Left kidney (tissue), 2 donors: ENCODE results near the gene RPL19. TPM values are rescaled to one million over a fixed set of nuclear protein-coding genes. Genes with fewer than 3 reads are reported as not detected.

Experiments used
- DNase-seq: peaks from one replicate; pipeline ENCODE4 v3.0.0-alpha.2; 2013
- polyA plus RNA-seq: library from polyadenylated mRNA; unstranded; fragments of 120-200 nt; gene quantifications from one replicate; pipeline ENCODE4 v1.2.1, GENCODE V29; 2013; ENCODE audit not compliant: insufficient read length

The RPL19 gene
- polyA plus RNA-seq, 1 donor, result 1,651 TPM

DNA sequence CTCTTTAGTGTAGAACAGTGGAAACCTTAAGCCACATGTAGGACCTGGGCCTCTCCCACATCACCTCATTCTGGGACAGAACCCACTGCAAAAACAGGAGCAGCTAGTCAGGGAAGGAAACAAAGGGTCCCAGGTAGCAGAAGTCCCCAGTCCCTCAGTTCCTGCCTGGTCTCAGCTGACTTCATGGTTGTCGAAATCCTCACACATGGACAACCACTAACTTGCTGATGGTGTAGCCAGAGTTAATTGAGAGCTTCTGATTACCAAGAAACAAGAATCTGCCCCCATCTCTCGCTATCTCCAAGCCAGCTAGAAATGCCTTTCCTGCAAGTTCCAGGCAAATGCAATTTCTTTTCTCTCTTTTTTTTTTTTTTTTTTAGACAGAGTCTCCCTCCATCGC, 30.6 kb upstream of the RPL19 start:
- DNase-seq, result no peak

DNA sequence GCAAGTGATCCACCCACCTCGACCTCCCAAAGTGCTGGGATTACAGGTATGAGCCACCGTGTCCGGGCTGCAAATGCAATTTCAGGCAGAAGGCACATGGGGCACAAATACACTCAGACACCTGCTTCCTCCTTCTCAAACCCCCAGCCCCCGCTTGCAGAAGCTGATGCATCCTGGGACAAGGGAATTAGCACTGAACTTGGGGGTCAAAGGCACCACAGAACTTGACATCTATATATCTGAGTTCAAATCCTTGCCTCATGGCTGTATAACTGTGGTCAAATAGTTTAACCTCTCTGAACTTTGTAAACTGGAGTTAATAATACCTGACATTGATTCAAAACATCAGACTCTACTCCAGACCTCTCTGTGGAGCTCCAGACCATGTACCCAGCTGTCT, 30.0 kb upstream of the RPL19 start:
- no peak for DNase-seq

DNA sequence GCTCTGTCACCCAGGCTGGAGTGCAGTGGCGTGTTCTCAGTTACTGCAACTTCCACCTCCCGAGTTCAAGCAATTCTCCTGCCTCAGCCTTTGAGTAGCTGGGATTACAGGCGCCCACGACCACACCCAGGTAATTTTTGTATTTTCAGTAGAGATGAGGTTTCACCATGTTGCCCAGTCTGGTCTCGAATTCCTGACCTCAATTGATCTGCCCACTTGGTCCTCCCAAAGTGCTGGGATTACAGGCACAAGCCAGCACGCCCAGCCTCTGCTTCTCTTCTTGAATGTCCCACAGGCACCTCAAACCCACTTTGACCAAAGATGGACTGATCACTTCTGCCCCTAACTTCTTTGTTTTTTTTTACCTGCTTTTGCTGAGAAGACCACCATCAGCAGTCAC, 29.5 kb upstream of the RPL19 start:
- DNase-seq, result no peak

DNA sequence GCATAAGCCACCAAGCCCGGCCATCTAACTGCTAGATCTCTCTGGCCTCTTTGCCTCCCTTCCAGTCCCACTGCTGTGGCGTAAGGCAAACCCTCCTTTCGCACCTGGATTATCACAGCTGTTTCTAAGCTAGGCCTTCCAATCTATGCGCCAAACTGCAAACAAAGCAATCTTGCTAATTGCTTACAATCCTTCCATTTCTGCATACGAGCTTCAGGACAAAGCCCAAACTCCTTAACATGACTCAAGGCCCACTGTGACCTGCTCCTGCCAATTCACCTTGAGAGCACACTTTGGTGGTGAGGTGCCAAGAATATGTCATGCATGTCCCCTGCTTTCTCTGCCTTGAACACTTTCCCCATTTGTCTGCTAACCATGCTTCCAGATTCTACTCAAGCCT, 28.1 kb upstream of the RPL19 start:
- DNase-seq, result no peak

DNA sequence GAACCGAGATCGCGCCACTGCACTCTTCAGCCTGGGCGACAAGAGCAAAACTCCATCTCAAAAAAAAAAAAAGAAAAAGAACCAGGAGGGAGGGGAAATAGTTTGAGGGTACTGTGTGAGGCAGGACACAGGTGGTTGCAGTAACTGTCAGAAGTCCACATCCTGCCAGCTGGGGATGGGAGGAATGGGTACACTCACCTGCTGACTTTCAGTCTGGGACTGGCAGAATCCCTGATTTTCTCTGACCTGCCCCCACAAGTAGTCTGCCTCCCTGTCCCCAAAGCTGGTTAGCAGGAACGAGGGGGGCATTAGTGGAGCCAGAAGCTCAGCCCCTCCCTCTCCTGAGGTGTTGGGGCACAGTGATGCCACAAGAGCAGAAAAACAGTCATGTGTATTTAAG, 27.0 kb upstream of the RPL19 start:
- DNase-seq, result no peak

DNA sequence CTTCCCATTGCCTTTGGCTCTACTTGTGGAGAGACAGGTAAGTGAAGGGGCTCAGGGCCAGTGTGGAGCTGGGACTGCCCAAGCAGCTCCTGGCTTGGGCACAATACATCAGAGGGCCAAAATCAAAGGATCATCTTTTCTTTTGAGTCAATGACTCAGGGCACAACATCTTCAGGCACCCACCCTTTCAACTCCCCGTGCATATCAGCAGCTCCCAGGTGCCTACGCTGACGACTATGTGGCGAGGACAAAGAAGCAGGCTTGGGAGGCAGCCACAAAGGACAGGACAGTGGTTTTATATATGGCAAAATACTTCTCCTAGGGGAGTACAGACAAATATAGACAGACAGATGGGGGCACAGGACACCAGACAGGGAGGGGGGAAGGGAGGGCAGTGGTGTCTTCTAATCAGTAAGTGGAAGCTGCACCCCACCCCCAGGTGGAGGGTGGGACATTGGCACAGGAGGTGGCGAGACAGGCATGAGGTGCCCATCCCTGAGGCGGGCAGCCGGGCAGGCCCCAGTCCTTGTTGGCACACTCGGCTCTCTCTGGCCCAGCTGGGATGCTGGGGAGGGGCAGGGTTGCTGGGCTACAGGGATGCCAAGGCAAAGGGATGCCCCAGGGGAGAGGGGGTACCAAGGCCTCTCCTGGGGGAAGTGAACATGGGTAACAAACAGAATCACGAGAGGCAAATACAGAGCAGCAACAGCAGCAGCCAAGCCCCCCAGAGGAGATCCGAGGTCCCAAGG, 26.4 kb upstream of the RPL19 start:
- no peak for DNase-seq

DNA sequence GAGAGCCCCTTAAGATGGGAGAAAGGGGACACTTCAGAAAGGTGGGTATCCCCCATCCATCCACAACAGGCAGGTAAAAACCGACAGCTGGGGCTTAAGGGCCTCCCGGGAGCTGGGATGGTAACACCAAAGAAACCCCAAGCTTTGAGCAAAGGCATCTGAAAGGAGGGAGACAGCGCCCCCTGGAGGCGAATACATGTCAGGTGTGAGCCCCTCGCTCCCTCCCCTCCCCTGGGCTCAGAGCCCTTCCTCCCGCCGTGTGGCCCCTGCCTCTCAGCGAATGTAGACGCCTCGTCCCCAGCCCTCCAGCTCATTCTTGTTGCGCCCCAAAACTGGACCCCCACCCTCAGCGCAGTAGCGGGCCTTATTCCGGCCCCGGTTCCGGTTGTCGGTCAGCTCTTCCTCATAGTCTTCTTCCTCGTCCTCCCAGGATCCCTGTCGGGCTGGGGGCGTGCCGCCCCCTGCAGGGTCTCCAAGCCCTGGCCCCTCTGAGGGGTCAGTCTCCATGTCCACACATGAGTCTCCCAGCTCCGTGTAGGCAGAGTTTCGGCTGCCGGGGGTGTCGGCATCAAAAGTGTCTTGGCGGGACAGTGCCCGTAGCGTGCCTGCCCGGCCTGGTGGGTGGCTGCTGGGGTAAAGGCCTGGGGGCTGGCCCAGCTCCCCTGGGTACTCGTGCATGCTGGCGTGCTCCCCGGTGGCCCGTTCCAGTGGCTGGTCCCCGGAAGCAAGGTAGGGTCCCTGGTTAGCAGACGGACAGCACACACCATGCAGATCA, 25.0 kb upstream of the RPL19 start:
- no peak for DNase-seq

DNA sequence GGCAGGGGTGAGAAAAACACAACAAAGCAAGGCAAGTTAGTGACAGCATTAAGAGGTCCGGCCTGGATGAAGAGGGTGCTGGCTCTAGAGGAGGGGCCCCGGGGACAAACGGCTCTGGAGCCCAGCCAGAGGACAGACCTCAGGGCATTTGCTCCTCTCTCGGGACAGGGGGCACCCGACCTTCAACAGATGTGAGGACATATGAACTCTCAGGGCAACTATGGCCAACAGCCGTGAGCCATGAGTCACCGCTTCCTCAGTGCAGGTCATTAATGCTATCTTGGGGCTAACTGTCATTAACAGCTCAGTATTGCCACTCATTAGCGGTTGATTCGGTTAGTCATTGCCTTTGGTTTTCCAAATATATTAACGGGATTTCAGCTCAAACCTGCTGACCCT, 24.4 kb upstream of the RPL19 start:
- no peak for DNase-seq

DNA sequence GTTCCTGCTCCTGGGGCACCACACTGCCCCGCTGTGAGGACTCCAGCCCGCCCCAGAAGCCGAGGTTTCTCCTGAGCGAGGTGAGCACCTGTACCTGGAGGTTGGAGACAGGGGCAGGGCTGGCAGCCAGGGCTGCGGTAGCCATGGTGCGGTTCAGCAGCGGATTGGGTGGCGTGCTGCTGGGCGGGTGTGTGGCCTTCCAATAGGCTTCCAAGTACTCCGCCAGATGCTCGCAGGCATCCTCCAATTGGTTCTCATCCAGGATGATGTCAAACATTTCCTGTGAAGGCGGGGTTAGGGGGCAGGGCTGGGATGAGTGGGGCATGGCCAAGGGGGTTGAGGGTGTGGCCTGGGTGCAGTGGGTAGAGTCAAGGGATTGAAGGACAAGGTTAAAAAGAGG, 22.8 kb upstream of the RPL19 start:
- DNase-seq, result no peak

DNA sequence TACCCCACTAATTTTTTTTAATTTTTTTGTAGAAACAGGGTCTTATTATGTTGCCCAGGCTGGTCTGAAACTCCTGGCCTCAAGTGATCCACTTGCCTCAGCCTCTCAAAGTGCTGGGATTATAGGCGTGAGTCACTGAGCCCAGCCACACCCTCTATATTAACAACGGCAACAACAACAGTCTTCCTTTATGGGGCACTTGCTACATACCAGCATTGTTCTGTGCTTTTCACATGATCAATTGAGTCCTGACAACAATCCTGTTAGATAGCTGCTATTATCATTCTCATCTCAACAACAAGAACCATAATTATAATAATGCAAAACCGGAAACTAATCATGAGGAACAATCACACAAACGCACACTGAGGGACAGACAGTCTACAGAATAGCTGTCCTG, 21.5 kb upstream of the RPL19 start:
- DNase-seq, result no peak

DNA sequence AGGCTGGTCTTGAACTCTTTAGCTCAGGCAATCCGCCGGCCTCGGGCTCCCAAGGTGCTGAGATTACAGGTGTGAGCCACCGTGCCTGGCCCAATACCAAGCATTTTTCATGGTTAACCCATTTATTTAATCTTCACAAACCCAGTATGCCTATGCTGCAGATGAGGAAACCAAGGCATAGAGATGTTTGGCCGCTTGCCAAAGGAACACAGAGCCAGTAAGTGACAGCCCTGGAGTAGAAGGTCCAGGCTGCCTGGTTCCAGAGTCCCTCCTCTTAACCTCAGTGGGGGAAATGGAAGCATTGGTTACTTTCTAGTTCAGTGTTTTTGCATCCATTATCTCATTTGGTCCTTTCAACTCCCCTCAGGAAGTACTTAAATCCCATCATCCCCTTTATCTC, 18.8 kb upstream of the RPL19 start:
- DNase-seq, result no peak

DNA sequence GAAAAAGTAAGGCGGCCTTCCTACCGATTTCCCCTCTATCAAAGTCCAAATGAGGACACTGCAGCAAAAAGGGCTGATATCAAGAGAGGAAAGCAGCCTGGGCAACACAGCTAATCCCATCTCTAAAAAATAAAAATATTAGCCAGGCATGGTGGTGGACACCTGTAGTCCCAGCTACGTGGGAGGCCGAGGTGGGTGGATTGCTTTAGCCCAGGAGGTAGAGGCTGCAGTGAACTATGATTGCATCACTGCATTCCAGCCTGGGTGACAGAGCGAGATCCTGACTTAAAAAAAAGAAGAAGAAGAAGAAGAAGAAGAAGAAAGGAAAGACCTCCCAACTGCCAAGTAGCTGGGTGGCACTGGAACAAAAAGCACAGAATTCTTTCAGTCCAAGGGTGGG, 17.0 kb upstream of the RPL19 start:
- no peak for DNase-seq

DNA sequence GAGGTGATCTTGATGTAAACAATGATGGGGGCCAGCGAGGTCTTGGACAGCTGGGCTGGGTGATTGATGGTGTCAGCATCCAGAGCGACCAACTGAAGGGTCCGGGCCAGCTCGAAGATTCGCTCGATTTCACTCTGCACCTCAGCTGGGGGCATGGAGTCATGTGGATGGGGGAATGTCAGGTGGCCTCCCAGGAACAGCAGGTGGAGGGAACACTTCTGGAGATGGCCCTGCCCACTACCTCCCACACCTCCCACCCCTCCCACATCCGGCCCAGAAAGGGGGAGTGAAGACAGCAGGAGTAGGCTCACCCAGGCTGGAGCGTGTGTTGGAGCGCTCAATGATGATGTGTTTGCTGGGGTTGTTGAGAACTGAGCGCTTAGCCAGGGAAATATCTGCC, 16.4 kb upstream of the RPL19 start:
- DNase-seq, result no peak

DNA sequence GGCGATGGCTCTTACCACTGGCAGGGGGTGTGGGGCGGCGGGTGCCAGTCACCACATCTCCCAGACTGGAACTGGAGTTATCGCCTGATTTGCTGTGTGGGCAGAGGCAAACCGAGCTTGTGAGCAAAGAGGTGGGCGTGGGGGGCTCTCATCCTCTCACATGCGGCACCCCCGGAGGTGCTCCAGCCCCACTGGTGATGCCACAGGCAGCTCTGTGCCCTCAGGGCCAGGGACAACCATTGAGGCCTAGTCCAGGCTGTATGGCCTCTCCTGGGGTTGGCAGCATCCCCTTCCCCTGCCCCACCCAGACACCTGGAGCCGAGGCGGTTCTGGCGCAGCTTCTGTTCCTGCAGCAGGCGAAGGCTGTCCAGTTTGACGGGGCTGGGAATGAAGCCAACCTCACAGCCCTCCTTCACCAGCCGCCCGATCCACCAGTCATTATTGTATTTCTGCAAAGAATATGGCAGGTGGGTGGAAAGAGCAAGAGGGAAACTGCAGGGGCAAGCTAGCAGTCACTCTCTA, 13.5 kb upstream of the RPL19 start:
- no peak for DNase-seq

DNA sequence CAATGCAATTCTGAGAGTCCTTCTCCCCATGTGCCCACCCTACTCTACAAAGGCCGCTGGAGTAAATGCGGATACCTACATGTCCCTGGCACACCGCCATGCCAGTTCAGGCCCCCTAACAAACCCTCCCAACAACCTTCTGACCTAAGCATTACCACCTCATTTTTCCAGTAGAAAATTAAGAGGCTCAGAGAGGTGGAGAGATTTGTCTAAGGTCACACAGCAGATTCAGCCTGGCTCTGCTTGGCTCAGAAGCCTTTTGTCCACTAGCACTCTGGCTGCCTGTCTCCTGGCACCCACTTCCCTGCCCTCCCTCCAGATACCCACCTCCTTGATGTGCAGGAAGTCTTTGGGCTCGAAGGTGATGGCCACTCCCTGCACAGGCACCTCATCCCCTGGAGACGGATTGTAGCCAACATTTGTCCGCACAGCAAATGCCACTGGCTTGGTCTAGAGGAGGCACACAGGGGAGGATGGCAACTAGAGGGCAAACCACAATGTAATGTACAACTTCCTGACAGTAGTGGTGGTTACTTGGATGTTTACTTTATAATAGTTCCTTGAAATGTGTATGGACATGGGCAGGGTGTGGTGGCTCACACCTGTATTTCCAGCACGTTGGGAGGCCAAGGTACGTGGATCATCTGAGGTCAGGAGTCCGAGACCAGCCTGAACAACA, 12.8 kb upstream of the RPL19 start:
- DNase-seq, result no peak

DNA sequence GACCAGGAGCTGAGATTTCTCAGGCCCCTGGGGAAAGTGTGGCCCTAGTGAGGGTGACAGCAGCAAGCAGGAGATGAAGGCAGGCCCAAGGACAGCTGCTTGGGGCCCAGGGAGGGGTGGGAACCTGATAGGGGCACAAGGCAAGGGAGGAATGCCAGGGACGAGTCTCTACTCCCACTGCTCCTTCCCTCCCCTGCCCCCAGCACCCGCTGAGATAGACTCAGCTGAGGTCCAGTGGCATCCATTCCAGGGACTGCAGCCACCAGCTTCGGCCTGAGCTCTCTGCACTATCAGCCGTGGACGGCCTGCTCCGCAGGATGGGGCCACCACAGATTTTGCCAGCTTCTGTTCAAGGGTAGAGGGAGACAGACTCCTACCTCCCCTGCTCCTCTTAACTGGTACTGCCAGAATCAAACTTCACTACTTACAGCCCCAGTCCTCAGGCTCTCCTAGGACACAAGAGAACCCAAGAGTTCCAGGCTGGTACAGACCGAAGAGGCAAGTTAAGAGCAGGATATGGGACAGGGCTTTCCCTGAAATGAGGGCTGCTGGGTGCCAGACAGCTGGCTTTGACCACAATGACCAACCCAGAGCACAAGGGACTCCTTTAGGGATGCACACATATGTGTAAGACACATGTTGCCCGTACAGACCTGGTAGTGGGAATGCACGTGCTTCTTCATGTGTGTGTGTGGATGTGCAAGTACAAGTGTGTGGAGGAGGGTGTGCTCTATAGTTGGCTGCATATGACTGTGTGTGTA, 8.2 kb upstream of the RPL19 start:
- DNase-seq, result no peak

DNA sequence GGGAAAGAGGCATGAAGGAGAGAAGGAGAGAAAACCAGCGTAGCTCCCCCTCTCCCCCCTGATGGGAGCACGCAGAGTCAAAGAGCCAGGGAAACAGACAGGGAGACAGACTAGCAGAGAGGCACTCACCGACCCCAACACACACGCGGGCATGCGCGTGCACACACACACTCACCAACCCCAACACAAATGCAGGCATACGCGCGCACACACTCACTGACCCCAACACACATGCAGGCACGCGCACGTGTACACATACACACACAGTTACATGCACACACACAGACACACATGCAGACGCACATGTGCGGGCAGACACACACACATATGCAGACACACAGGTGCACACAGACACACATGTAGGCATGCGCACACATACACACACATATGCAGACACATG, 7.2 kb upstream of the RPL19 start:
- DNase-seq, result no peak

DNA sequence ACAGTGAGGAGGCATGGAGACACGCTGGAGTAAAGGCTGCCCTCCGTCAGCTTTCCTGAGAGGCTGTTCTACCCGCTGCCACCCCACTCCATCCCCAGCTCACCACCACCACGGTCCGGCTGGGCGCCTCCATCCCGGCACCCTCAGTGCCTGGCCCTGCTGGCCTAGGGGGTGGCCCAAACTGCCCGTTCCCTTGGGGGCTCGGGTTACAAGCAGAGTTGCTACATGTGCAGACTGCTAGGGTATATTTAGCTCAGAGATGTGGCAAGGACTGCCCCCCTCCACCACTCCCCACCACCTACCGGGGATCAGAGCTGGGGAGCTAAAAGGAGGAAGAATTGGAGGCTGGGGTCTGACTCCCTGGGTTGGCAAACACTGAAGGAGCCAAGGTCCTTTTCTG, 6.7 kb upstream of the RPL19 start:
- DNase-seq, result no peak

DNA sequence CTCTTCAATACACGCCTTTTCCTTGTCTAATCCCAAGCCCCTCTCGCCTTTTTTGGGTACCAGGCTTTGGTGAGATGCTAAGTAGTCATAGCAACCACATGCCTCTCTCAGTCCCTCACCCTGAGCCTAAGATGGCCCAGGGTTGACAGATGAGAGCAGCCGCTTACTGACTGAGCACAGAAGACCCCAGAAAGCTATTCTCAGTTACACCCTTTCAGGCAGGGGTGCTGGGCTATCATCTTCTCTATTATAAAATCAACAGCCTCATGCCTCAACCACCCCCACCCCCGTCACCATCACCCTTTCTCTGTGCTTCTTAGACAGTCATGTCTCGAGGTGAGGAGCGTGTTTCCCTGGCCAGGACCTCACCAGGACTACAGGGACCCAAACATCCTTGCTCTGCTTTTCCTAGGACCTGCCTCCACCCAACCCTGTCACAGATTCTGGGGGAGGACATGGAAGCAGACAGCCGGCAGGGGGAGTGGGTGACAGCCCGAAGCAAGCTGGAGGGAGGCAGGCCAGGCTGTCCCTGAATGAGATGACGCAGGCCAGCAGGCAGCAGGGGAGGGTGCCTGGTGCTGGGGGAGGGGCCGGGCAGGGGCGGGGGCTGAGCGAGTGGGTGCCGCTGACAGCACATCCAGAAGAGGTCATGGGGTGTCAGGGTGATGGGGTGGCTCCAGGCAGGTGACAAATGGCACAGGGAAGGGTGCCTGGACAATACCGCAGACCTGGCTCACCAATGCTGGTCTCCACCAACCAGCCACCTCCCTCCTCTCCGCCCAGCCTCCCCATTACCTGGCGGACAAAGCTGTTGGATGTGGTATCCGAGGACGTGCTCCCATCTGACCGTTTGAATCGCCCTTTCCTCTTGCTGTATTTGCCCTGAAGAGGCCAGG, 5.7 kb upstream of the RPL19 start:
- DNase-seq, result no peak

DNA sequence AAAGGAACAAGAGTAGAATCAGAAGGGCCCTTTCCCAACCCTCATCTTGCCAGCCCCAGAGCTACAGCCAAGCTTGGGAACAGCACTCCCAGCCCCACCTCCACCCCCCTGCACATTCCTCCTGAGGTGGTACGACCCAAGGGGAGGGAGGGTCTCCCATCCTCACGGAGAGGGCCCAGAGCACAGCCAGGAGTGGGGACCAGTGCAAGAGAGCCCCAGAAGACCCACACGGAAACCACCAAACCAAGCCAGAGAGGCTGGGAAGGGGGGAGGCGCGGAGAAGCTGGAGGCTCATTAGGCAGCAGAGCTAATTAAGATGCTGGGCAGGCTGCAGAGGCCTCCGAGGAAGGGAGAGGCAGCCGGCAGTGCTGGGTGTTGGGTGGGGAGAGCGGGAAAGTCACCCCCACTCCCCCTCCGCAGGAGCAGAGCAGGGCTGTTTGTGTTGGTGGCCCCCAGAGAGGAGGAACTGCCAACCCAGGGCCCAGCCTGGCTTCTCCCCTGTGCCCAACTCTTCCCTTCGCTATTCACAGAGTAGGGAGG, 5.0 kb upstream of the RPL19 start:
- DNase-seq, result no peak

DNA sequence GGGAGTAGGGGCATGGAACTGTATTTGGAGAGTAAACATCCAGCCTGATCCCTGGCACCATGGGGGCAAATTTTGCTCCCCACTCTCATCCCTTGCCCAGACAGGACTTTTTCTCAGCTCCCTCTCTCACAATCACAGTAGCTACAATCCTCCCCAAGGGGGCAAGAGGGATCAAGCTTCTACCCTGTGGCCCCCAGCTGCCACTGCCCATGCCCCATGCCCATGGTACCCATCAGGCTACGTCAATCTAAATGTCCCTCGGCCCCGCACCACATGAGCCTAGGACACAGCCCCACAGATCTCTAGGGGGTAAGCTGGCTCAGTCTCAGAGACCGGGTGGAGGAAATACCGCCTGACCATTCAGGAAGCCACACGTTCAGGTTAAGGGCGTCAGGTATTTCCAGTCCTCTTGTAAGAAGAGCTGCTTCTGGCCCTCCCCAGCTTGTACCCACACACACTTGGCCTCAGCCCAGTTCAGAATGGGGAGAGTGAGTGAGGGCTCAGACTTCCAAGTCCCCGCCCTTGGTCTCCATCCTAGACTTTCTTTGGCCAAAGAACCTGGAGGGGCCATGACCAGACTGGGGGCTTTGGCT, 4.4 kb upstream of the RPL19 start:
- DNase-seq, result no peak
